ENCODE results near the gene BEND3. TPM values are rescaled to one million over a fixed set of nuclear protein-coding genes. Genes with fewer than 3 reads are reported as not detected.

BEND3 gene
- total RNA-seq, 1 donor from 2014 or later, result 4.5 TPM

DNA sequence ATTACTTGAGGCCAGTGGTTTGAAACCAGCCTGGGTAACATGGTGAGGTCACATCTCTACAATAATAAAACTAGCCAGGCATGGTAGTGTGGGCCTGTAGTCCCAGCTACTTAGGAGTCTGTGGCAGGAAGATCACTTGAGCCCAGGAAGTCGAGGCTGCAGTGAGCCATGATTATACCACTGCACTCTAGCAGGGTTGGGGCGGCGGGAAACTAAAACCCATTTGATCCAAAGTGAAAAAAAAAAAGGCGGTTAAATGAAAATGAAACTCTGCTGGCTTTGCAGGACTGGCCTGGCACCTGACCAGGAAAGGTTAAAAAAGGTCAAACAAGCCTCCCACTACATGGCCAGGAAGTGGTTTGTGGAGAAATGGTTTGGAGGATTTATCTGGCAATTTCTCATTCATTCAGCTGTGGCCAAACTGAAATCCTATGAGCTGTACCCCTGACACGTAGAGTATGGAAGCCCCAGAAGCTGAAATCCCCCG, 50.7 kb downstream of the BEND3 start:
- Mint-ChIP-seq H3K9me3 (ENCODE audit: unreplicated experiment) (no peaks in the 10 kb centered on the region), H3K27ac (ENCODE audit: unreplicated experiment) (no peak overlapping the region), H3K4me3 (ENCODE audit: unreplicated experiment) (no peak overlapping the region), H3K4me1 (ENCODE audit: unreplicated experiment) (peaks cover 8% of the 10 kb centered on the region), H3K27me3 (ENCODE audit: unreplicated experiment) (no peaks in the 10 kb centered on the region), H3K36me3 (ENCODE audit: unreplicated experiment) (peaks cover 2% of the 10 kb centered on the region)
- no peak for DNase-seq (ENCODE audit: extremely low spot score, unreplicated experiment)
- TF ChIP-seq, protein P1, sequence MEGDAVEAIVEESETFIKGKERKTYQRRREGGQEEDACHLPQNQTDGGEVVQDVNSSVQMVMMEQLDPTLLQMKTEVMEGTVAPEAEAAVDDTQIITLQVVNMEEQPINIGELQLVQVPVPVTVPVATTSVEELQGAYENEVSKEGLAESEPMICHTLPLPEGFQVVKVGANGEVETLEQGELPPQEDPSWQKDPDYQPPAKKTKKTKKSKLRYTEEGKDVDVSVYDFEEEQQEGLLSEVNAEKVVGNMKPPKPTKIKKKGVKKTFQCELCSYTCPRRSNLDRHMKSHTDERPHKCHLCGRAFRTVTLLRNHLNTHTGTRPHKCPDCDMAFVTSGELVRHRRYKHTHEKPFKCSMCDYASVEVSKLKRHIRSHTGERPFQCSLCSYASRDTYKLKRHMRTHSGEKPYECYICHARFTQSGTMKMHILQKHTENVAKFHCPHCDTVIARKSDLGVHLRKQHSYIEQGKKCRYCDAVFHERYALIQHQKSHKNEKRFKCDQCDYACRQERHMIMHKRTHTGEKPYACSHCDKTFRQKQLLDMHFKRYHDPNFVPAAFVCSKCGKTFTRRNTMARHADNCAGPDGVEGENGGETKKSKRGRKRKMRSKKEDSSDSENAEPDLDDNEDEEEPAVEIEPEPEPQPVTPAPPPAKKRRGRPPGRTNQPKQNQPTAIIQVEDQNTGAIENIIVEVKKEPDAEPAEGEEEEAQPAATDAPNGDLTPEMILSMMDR (IDR thresholded peaks at IDR 0.05), result no peak

DNA sequence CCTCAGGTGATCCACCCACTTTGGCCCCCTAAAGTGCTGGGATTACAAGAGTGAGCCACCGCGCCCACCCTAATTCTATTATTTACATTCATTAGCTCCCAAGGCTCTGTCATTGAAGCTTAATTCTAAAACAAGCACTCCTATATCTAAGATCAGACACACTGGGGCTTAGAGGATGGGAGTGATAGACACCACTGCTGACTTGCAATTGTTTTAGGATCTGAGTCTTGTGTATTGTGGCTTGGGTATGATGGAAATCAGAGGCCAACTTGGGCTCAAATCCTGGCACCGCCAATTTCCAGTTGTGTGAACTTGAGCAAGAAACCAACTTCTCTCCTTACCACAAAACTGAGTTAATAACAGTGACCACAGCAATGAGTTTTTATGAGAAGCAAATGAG, 52.6 kb downstream of the BEND3 start:
- Mint-ChIP-seq H3K27me3 (ENCODE audit: unreplicated experiment) (no peaks in the 10 kb centered on the region), H3K4me3 (ENCODE audit: unreplicated experiment) (no peak overlapping the region), H3K4me1 (ENCODE audit: unreplicated experiment) (peaks cover 8% of the 10 kb centered on the region), H3K27ac (ENCODE audit: unreplicated experiment) (no peak overlapping the region), H3K36me3 (ENCODE audit: unreplicated experiment) (peaks cover 2% of the 10 kb centered on the region), H3K9me3 (ENCODE audit: unreplicated experiment) (no peaks in the 10 kb centered on the region)
- TF ChIP-seq, protein P1 (IDR thresholded peaks at IDR 0.05), result no peak
- no peak for DNase-seq (ENCODE audit: extremely low spot score, unreplicated experiment)

- Mint-ChIP-seq H3K36me3 (ENCODE audit: unreplicated experiment) (no peaks in the 10 kb centered on the region), H3K27ac (ENCODE audit: unreplicated experiment) (no peak overlapping the region), H3K9me3 (ENCODE audit: unreplicated experiment) (no peaks in the 10 kb centered on the region), H3K4me1 (ENCODE audit: unreplicated experiment) (peaks cover 8% of the 10 kb centered on the region), H3K4me3 (ENCODE audit: unreplicated experiment) (no peak overlapping the region), H3K27me3 (ENCODE audit: unreplicated experiment) (no peaks in the 10 kb centered on the region)
- no peak for DNase-seq (ENCODE audit: extremely low spot score, unreplicated experiment)
- TF ChIP-seq, protein P1 (IDR thresholded peaks at IDR 0.05), result no peak
These were observed 53.9 kb downstream of the BEND3 start for GRCh38 chr6:107061125-107062020.

GRCh38 chr6:107060704-107061103, 54.6 kb downstream of the BEND3 start:
- TF ChIP-seq, protein P1 (IDR thresholded peaks at IDR 0.05), result no peak
- DNase-seq (ENCODE audit: extremely low spot score, unreplicated experiment), result no peak
- Mint-ChIP-seq H3K4me3 (ENCODE audit: unreplicated experiment) (no peak overlapping the region), H3K27ac (ENCODE audit: unreplicated experiment) (no peak overlapping the region), H3K4me1 (ENCODE audit: unreplicated experiment) (peaks cover 8% of the 10 kb centered on the region), H3K27me3 (ENCODE audit: unreplicated experiment) (no peaks in the 10 kb centered on the region), H3K9me3 (ENCODE audit: unreplicated experiment) (no peaks in the 10 kb centered on the region), H3K36me3 (ENCODE audit: unreplicated experiment) (no peaks in the 10 kb centered on the region)

GRCh38 chr6:107059606-107060005, 55.7 kb downstream of the BEND3 start:
- Mint-ChIP-seq H3K27ac (ENCODE audit: unreplicated experiment) (no peak overlapping the region), H3K4me3 (ENCODE audit: unreplicated experiment) (no peak overlapping the region), H3K9me3 (ENCODE audit: unreplicated experiment) (no peaks in the 10 kb centered on the region), H3K4me1 (ENCODE audit: unreplicated experiment) (peaks cover 4% of the 10 kb centered on the region), H3K27me3 (ENCODE audit: unreplicated experiment) (no peaks in the 10 kb centered on the region), H3K36me3 (ENCODE audit: unreplicated experiment) (no peaks in the 10 kb centered on the region)
- DNase-seq (ENCODE audit: extremely low spot score, unreplicated experiment), result no peak
- TF ChIP-seq, protein P1 (IDR thresholded peaks at IDR 0.05), result no peak

All from osteocyte (in vitro differentiated cells).